GM12873 (cell line): ENCODE data around the gene ALDH9A1.

Experiments
- CTCF ChIP-seq: IDR thresholded peaks from 2 replicates; pipeline ENCODE4 v1.5.1; 2012; ENCODE audit warnings: low read depth, mild to moderate bottlenecking, moderate library complexity, low read length, control low read depth; ENCODE audit not compliant: insufficient read depth; ENCODE audit errors: missing control alignments

The ALDH9A1 gene

DNA sequence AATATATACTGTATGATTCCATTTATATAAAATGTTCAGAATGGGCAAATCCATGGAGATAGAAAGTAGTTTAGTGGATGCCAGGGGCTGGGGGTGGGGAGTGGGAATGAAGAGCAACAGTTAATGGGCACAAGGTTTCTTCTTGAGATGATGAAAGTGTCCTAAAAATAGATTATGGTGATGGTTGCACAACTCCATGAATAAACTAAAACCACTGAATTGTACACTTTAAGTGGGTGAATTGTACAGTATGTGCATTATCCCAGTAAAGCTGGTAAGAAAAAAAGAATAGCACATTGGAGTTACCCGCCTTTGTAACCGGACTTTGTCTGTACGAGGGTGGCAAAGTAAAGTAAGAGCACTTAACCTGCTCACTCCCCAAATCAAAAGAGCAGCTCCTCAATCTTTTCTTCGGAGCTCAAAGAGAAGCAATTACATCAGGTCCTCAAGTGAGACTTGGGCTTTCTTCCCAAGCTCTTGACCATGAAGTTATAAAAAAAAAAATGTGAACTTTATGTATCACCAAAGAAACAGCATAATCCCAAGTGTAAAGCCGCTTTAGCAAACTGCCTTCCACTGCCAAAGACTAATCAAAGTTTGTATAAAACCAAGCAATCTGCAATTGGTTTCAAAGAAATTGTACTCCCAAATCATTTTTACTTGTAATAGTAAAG is 32.1 kb downstream of the ALDH9A1 start:
- no peak for TF ChIP-seq CTCF

DNA sequence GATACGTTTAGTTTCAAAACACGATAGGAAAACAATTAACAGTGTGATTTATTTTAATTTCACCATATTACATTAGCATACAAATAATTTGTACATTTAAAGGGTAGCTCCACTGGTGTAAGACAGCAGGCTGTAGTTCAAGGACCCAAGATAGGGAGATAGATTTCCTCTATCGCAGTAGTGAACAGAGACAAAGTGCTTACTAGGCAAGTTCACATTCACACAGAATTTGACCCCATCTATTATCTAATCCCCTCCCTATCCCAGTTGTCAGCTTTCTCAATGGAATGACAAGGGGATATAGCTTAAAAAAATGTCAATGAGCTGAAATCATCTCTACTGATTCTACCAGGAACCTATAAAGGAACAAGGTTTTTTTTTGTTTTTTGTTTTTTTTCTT is 36.2 kb downstream of the ALDH9A1 start:
- TF ChIP-seq CTCF, result no peak

GRCh38 chr1:165661703-165662102 is 36.7 kb downstream of the ALDH9A1 start:
- TF ChIP-seq CTCF, result no peak

GRCh38 chr1:165659581-165659895 is 38.8 kb downstream of the ALDH9A1 start:
- no peak for TF ChIP-seq CTCF

DNA sequence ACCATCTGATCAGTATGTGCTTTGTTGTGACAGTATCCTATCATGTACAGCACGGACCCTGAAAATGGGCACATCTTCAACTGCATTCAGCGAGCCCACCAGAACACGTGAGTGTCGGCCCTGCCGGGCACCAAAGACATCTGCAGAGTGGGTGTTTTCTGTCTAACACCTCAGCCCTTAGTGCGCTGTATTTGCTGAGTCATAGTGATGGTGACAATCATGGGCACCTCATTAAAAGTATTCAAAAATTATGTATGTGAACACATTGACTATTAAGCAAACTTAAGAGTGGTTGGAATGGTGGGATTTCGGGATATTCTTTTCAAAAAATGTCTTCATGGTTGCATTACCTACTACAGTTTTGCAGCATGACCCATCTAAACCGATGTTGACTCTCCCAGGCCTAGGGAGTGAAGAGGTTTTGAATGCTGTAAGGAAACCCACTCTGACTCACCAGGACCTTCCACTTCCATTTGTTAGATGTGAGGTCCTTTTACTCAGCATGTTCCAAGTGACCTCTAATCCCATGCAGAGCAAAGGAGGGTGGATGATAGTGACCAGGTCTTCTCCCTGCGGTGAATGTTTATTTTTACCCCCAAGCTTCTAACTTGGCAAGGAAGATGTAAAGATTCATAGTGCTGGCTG is 47.3 kb downstream of the ALDH9A1 start:
- no peak for TF ChIP-seq CTCF

DNA sequence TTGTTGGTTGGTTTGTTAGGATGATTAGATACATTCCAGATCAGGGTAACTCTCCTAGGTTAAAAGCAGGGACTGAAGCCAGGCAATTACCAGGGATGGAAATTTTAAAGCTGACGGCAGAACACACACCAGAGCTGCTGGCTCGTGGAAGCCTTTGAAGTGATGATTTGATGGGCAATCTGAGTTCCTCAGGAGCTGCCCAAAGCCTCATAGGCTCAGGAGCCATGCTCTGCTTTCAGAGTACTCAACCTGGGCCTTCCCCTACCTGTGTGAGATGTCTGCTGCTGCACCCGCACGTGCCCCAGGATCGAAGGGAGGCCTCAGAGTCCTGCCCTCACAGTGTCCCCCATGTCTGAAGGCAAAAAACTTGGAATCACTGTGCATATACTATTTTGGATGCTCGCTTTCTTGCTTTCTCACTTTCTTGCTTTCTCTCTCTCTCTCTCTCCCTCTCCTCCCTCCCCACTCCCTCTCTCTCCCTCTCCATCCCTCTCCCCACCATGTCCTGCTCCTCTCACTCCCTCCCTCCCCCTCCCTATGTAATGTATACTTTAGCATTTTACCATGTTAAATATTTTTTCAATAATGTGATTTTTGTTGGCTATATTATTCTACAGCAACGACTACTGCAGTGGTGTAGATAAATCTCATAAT is 49.3 kb downstream of the ALDH9A1 start:
- no peak for TF ChIP-seq CTCF

DNA sequence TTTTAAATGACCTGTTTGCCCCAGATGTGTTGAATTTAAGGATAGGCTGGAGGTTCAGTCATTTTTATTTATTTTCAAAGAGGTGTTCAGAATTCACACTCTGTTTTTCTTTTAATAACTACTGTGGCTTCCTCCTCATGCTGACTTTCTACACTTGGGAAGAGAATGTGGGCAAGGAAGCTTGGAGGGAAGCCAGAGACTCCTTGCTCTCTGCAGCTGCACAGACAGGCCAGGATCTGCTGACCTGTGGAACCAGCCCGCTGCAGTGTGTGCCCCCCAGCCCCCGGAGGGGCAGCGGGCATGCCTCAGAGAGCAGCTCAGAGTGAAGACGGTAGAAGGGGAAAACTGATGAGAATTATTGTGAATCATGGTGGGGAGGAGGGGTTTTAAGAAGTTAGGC is 50.4 kb downstream of the ALDH9A1 start:
- no peak for TF ChIP-seq CTCF
